Measurements from ENCODE around the gene EIF4G3.

EIF4G3 gene

GRCh38 chr1:20882837-20883236 is 293.9 kb downstream of the EIF4G3 start:
- Histone ChIP-seq H3K27ac (no peak overlapping the region), H3K27me3 (replicated peaks) (no peaks in the 10 kb centered on the region), H3K36me3 (replicated peaks) (peaks cover 12% of the 10 kb centered on the region), H3K4me3 (ENCODE audit: low read depth, low read length) (no peak overlapping the region)
- in situ Hi-C loops (cut with HindIII; ENCODE audit: low pct_ligation_motif_present, low sequenced_read_pairs): no loop called here
- DNase-seq: no peak
- no peak for TF ChIP-seq CTCF (IDR thresholded peaks at IDR 0.05; ENCODE audit: low read depth, low read length, missing control alignments)

- no peak overlapping the region for H3K4me3 ChIP-seq (ENCODE audit: low read depth, low read length)
- no peak for TF ChIP-seq CTCF (IDR thresholded peaks at IDR 0.05; ENCODE audit: low read depth, low read length, missing control alignments)
- no peaks in the 10 kb centered on the region for H3K27me3 ChIP-seq (replicated peaks)
- H3K27ac ChIP-seq: no peak overlapping the region
- DNase-seq: no peak
- in situ Hi-C loops (cut with HindIII; ENCODE audit: low pct_ligation_motif_present, low sequenced_read_pairs): no loop called here
- peaks cover 9% of the 10 kb centered on the region for H3K36me3 ChIP-seq (replicated peaks)
Observed at GRCh38 chr1:20878799-20879198, 297.9 kb downstream of the EIF4G3 start.

- TF ChIP-seq CTCF (IDR thresholded peaks at IDR 0.05; ENCODE audit: low read depth, low read length, missing control alignments): no peak
- no peak for DNase-seq
- Histone ChIP-seq H3K27ac (no peak overlapping the region), H3K4me3 (ENCODE audit: low read depth, low read length) (no peak overlapping the region), H3K27me3 (replicated peaks) (no peaks in the 10 kb centered on the region), H3K36me3 (replicated peaks) (peaks cover 9% of the 10 kb centered on the region)
- in situ Hi-C loops (cut with HindIII; ENCODE audit: low pct_ligation_motif_present, low sequenced_read_pairs): no loop called here
Observed at GRCh38 chr1:20875198-20875973, 301.3 kb downstream of the EIF4G3 start.

- TF ChIP-seq CTCF (IDR thresholded peaks at IDR 0.05; ENCODE audit: low read depth, low read length, missing control alignments): no peak
- H3K4me3 ChIP-seq (ENCODE audit: low read depth, low read length): no peak overlapping the region
- no peak overlapping the region for H3K27ac ChIP-seq
- peaks cover 2% of the 10 kb centered on the region for H3K36me3 ChIP-seq (replicated peaks)
- no peaks in the 10 kb centered on the region for H3K27me3 ChIP-seq (replicated peaks)
- DNase-seq: no peak
- in situ Hi-C loops (cut with HindIII; ENCODE audit: low pct_ligation_motif_present, low sequenced_read_pairs): no loop called here
Observed at GRCh38 chr1:20873311-20873710, 303.4 kb downstream of the EIF4G3 start.

- in situ Hi-C loops (cut with HindIII; ENCODE audit: low pct_ligation_motif_present, low sequenced_read_pairs): no loop called here
- Histone ChIP-seq H3K4me3 (ENCODE audit: low read depth, low read length) (no peak overlapping the region), H3K27me3 (replicated peaks) (no peaks in the 10 kb centered on the region), H3K36me3 (replicated peaks) (no peaks in the 10 kb centered on the region), H3K27ac (no peak overlapping the region)
- no peak for TF ChIP-seq CTCF (IDR thresholded peaks at IDR 0.05; ENCODE audit: low read depth, low read length, missing control alignments)
- DNase-seq: no peak
Observed at GRCh38 chr1:20871419-20871818, 305.3 kb downstream of the EIF4G3 start.

GRCh38 chr1:20870718-20871117 is 306.0 kb downstream of the EIF4G3 start:
- DNase-seq: no peak
- Histone ChIP-seq H3K4me3 (ENCODE audit: low read depth, low read length) (no peak overlapping the region), H3K27ac (no peak overlapping the region), H3K27me3 (replicated peaks) (no peaks in the 10 kb centered on the region), H3K36me3 (replicated peaks) (no peaks in the 10 kb centered on the region)
- in situ Hi-C loops (cut with HindIII; ENCODE audit: low pct_ligation_motif_present, low sequenced_read_pairs): no loop called here
- TF ChIP-seq CTCF (IDR thresholded peaks at IDR 0.05; ENCODE audit: low read depth, low read length, missing control alignments): no peak

Measured in brain microvascular endothelial cell (primary cell).